DOHH2 (cell line): ENCODE data around the gene CMKLR1.

ENCODE experiments used
- H3F3A ChIP-seq: fragments of 200-600 bp; sonication (generic), shearing (Covaris generic); 2 replicates; pipeline ENCODE4 v1.6.0; 2016; ENCODE audit warnings: antibody characterized with exemption, mild to moderate bottlenecking; ENCODE audit not compliant: control insufficient read depth, insufficient read depth
- H3K27ac ChIP-seq: fragments of 200-600 bp; sonication (generic); 2 replicates; pipeline ENCODE4 v1.5.1; 2014; ENCODE audit warnings: low read depth, mild to moderate bottlenecking, low read length, moderate library complexity
- H3K27me3 ChIP-seq: fragments of 200-600 bp; sonication (generic); 2 replicates; pipeline ENCODE4 v1.6.1; 2014; ENCODE audit warnings: mild to moderate bottlenecking, low read length, mixed read lengths; ENCODE audit not compliant: control insufficient read depth
- H3K36me3 ChIP-seq: fragments of 200-600 bp; sonication (generic); 2 replicates; pipeline ENCODE4 v1.6.1; 2014; ENCODE audit warnings: mild to moderate bottlenecking, low read length, moderate library complexity, mixed read lengths; ENCODE audit not compliant: control insufficient read depth
- H3K4me1 ChIP-seq: fragments of 200-600 bp; sonication (generic); 2 replicates; pipeline ENCODE4 v1.6.1; 2014; ENCODE audit warnings: mild to moderate bottlenecking, low read length, mixed read lengths; ENCODE audit not compliant: control insufficient read depth
- H3K4me2 ChIP-seq: fragments of 200-600 bp; sonication (generic); 2 replicates; pipeline ENCODE4 v1.6.0; 2014; ENCODE audit warnings: mild to moderate bottlenecking, low read length, moderate library complexity
- H3K4me3 ChIP-seq: fragments of 200-600 bp; sonication (generic); 2 replicates; pipeline ENCODE4 v1.5.1; 2014; ENCODE audit warnings: mild to moderate bottlenecking, low read length, mixed read lengths
- H3K79me2 ChIP-seq: fragments of 200-600 bp; sonication (generic); 2 replicates; pipeline ENCODE4 v1.6.1; 2014; ENCODE audit warnings: mild to moderate bottlenecking, low read length, mixed read lengths; ENCODE audit not compliant: control insufficient read depth
- H3K9me2 ChIP-seq: fragments of 200-600 bp; sonication (generic); replicated peaks from 2 replicates; pipeline ENCODE4 v1.6.1; 2014; ENCODE audit warnings: mild to moderate bottlenecking, low read length, mixed read lengths; ENCODE audit not compliant: control insufficient read depth
- H3K9me3 ChIP-seq: fragments of 200-600 bp; sonication (generic); 2 replicates; pipeline ENCODE4 v1.6.1; 2014; ENCODE audit warnings: antibody characterized with exemption, low read length, mixed read lengths; ENCODE audit not compliant: control insufficient read depth, insufficient read depth
- H4K20me1 ChIP-seq: fragments of 200-600 bp; sonication (generic); 2 replicates; pipeline ENCODE4 v1.6.0; 2014; ENCODE audit warnings: low read depth, mild to moderate bottlenecking, antibody characterized with exemption, low read length, moderate library complexity; ENCODE audit not compliant: control insufficient read depth, insufficient read depth
- EZH2phosphoT487 ChIP-seq: fragments of 200-600 bp; sonication (generic); IDR thresholded peaks from 2 replicates; pipeline ENCODE4 v1.6.1; 2017; ENCODE audit warnings: borderline replicate concordance, mild to moderate bottlenecking, antibody characterized with exemption, low read length, moderate library complexity, mixed read lengths
- TF ChIP-seq, protein P1 (sequence below): fragments of 200-600 bp; sonication (generic); IDR thresholded peaks from one replicate; pipeline ENCODE4 v1.5.1; 2014; ENCODE audit warnings: antibody characterized with exemption, mild to moderate bottlenecking, low read depth, low read length; ENCODE audit not compliant: poor library complexity, severe bottlenecking

The CMKLR1 gene

DNA sequence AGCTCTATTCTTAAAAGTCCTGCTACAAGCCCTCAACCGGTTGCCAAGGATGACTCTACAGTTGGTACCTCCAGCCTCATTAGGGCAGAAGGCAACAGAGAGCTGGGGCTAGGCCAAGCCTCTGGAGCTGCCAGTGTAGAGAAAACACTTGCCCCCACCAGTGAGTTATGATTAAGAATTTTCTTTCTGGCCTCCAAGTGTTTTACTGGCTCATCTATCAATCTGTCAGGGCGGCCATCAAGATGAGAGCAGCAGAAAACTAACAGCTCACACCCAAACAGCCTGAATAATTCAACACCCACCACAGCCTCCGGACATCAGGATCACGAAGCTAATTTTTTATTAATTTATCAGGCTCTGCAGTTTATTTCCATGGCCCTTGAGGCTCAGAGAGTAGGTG is 40.7 kb upstream of the CMKLR1 start:
- H3K79me2 ChIP-seq: no peaks in the 10 kb centered on the region
- TF ChIP-seq EZH2phosphoT487: no peak
- TF ChIP-seq, protein P1, sequence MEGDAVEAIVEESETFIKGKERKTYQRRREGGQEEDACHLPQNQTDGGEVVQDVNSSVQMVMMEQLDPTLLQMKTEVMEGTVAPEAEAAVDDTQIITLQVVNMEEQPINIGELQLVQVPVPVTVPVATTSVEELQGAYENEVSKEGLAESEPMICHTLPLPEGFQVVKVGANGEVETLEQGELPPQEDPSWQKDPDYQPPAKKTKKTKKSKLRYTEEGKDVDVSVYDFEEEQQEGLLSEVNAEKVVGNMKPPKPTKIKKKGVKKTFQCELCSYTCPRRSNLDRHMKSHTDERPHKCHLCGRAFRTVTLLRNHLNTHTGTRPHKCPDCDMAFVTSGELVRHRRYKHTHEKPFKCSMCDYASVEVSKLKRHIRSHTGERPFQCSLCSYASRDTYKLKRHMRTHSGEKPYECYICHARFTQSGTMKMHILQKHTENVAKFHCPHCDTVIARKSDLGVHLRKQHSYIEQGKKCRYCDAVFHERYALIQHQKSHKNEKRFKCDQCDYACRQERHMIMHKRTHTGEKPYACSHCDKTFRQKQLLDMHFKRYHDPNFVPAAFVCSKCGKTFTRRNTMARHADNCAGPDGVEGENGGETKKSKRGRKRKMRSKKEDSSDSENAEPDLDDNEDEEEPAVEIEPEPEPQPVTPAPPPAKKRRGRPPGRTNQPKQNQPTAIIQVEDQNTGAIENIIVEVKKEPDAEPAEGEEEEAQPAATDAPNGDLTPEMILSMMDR: no peak
- H3K27ac ChIP-seq: no peak overlapping the region
- no peaks in the 10 kb centered on the region for H3K27me3 ChIP-seq
- H3K4me2 ChIP-seq: no peak overlapping the region
- H3K36me3 ChIP-seq: no peaks in the 10 kb centered on the region
- H3F3A ChIP-seq: no peaks in the 10 kb centered on the region
- no peak overlapping the region for H3K4me3 ChIP-seq
- H3K4me1 ChIP-seq: no peaks in the 10 kb centered on the region
- H4K20me1 ChIP-seq: no peaks in the 10 kb centered on the region
- H3K9me3 ChIP-seq: no peaks in the 10 kb centered on the region
- no peaks in the 10 kb centered on the region for H3K9me2 ChIP-seq

DNA sequence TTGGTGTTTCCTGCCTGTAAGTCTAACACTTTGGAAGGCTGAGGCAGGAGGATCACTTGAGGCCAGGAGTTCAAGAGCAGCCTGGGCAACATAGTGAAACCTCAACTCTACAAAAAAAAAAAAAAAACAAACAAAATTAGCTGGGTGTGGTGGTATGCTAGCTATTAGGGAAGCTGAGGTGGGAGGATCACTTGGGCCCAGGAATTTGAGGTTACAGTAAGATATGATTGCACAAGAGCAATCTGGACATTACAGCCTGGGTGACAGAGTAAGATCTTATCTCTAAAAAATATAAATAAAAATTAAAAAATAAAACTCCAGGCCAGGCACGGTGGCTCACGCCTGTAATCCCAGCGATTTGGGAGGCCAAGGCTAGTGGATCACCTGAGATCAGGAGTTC is 39.8 kb upstream of the CMKLR1 start:
- H4K20me1 ChIP-seq: no peaks in the 10 kb centered on the region
- H3K4me1 ChIP-seq: no peaks in the 10 kb centered on the region
- H3K4me3 ChIP-seq: no peak overlapping the region
- no peaks in the 10 kb centered on the region for H3F3A ChIP-seq
- TF ChIP-seq EZH2phosphoT487: no peak
- TF ChIP-seq, protein P1: no peak
- H3K27ac ChIP-seq: no peak overlapping the region
- no peaks in the 10 kb centered on the region for H3K9me3 ChIP-seq
- H3K27me3 ChIP-seq: no peaks in the 10 kb centered on the region
- H3K9me2 ChIP-seq: no peaks in the 10 kb centered on the region
- no peak overlapping the region for H3K4me2 ChIP-seq
- H3K79me2 ChIP-seq: no peaks in the 10 kb centered on the region
- H3K36me3 ChIP-seq: no peaks in the 10 kb centered on the region

DNA sequence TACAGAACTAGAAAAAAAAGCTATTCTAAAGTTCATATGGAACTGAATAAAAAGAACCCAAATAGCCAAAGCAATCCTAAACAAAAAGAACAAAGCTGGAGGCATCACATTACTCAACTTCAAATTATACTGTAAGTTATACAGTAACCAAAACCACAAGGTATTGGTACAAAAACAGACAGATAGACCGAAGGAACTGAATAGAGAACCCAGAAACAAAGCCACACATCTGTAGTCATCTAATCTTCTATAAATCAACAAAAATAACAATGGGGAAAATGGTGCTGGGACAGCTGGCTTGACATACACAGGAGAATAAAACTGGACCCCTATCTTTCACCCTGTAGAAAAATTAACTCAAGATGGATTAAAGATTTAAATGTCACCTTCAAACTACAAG is 38.1 kb upstream of the CMKLR1 start:
- H3K27ac ChIP-seq: no peak overlapping the region
- no peaks in the 10 kb centered on the region for H3K27me3 ChIP-seq
- no peak overlapping the region for H3K4me2 ChIP-seq
- no peaks in the 10 kb centered on the region for H3K9me2 ChIP-seq
- no peaks in the 10 kb centered on the region for H3K36me3 ChIP-seq
- H3K9me3 ChIP-seq: no peaks in the 10 kb centered on the region
- no peak for TF ChIP-seq EZH2phosphoT487
- TF ChIP-seq, protein P1: no peak
- H3K4me3 ChIP-seq: no peak overlapping the region
- H4K20me1 ChIP-seq: no peaks in the 10 kb centered on the region
- no peaks in the 10 kb centered on the region for H3K79me2 ChIP-seq
- no peaks in the 10 kb centered on the region for H3K4me1 ChIP-seq
- H3F3A ChIP-seq: no peaks in the 10 kb centered on the region
